ENCODE data around the gene SH3BGR. TPM values are rescaled to one million over a fixed set of nuclear protein-coding genes. Genes with fewer than 3 reads are reported as not detected.

The SH3BGR gene
- total and polyA plus RNA-seq, 10 of the 15 experiments (the other 5 are each of a cell fraction or from before 2014, with no cell fraction given) = 0.45 to 3.5 (median 1.7) TPM

GRCh38 chr21:39483917-39484316 is 32.1 kb downstream of the SH3BGR start:
- intact Hi-C loops (cut with micrococcal nuclease; ENCODE audit: unreplicated experiment) (no loop called here), in situ Hi-C loops (cut with MboI) (no loop called here)
- CTCF ChIA-PET = no interaction called here
- Histone ChIP-seq H3K9ac (ENCODE audit: control insufficient read depth, insufficient read depth, low read length) (no peak overlapping the region), H3K4me3 (no peak overlapping the region), H3K9me3 (replicated peaks; ENCODE audit: control insufficient read depth, insufficient read depth, low read length) (no peaks in the 10 kb centered on the region), H2AFZ (ENCODE audit: control insufficient read depth, low read depth, low read length) (no peak overlapping the region), H3K36me3 (ENCODE audit: control insufficient read depth in 2 of 2, insufficient read depth in 2 of 2, low read length in 1 of 2) (no peaks in the 10 kb centered on the region), H3K27me3 (replicated peaks in 1 of 2; ENCODE audit: control insufficient read depth in 2 of 2, insufficient read depth in 2 of 2, low read length in 1 of 2) (no peaks in the 10 kb centered on the region), H3K4me1 (ENCODE audit: control insufficient read depth, insufficient read depth, low read length) (no peaks in the 10 kb centered on the region), H4K20me1 (ENCODE audit: control insufficient read depth, insufficient read depth) (no peaks in the 10 kb centered on the region), H3K27ac (ENCODE audit: control insufficient read depth, insufficient read depth) (no peak overlapping the region), H3K4me2 (ENCODE audit: control insufficient read depth, insufficient read depth) (no peak overlapping the region), H3K79me2 (ENCODE audit: control insufficient read depth, insufficient read depth, low read length) (no peaks in the 10 kb centered on the region)
- BruUV-seq (replicated peaks) = no TSS peak
- WGBS (ENCODE audit: insufficient coverage, insufficient replicate concordance, low lambda C conversion rate, missing lambda C conversion rate) = 0% methylated on average over 1 of the region's 1 CpG
- FAIRE-seq = no peak
- TF ChIP-seq CREM (IDR thresholded peaks at IDR 0.05; ENCODE audit: low read depth) (no peak), PML (IDR thresholded peaks at IDR 0.05; ENCODE audit: low read length) (no peak), TBL1XR1 (IDR thresholded peaks at IDR 0.05; ENCODE audit: low read depth, low read length) (no peak), POLR2A (IDR thresholded peaks at IDR 0.05; ENCODE audit: low read depth, low read length) (no peak), RFX5 (IDR thresholded peaks at IDR 0.05; ENCODE audit: low read depth, low read length) (no peak), JUND (IDR thresholded peaks at IDR 0.05; ENCODE audit: low read depth, low read length) (no peak), RELA (IDR thresholded peaks at IDR 0.05; ENCODE audit: borderline replicate concordance, partially characterized antibody) (no peak), SKIL (IDR thresholded peaks at IDR 0.05; ENCODE audit: low read depth, poor library complexity, severe bottlenecking) (no peak), USF2 (IDR thresholded peaks at IDR 0.05; ENCODE audit: borderline replicate concordance, low read depth, low read length) (no peak), GABPA (IDR thresholded peaks at IDR 0.05; ENCODE audit: low read depth) (no peak), POU2F2 (IDR thresholded peaks at IDR 0.05; ENCODE audit: borderline replicate concordance, low read depth, low read length) (no peak), PAX8 (IDR thresholded peaks at IDR 0.05) (no peak)
- TF ChIP-seq, protein P1, sequence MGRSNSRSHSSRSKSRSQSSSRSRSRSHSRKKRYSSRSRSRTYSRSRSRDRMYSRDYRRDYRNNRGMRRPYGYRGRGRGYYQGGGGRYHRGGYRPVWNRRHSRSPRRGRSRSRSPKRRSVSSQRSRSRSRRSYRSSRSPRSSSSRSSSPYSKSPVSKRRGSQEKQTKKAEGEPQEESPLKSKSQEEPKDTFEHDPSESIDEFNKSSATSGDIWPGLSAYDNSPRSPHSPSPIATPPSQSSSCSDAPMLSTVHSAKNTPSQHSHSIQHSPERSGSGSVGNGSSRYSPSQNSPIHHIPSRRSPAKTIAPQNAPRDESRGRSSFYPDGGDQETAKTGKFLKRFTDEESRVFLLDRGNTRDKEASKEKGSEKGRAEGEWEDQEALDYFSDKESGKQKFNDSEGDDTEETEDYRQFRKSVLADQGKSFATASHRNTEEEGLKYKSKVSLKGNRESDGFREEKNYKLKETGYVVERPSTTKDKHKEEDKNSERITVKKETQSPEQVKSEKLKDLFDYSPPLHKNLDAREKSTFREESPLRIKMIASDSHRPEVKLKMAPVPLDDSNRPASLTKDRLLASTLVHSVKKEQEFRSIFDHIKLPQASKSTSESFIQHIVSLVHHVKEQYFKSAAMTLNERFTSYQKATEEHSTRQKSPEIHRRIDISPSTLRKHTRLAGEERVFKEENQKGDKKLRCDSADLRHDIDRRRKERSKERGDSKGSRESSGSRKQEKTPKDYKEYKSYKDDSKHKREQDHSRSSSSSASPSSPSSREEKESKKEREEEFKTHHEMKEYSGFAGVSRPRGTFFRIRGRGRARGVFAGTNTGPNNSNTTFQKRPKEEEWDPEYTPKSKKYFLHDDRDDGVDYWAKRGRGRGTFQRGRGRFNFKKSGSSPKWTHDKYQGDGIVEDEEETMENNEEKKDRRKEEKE (IDR thresholded peaks at IDR 0.05) = no peak
- TF ChIP-seq, protein P2, sequence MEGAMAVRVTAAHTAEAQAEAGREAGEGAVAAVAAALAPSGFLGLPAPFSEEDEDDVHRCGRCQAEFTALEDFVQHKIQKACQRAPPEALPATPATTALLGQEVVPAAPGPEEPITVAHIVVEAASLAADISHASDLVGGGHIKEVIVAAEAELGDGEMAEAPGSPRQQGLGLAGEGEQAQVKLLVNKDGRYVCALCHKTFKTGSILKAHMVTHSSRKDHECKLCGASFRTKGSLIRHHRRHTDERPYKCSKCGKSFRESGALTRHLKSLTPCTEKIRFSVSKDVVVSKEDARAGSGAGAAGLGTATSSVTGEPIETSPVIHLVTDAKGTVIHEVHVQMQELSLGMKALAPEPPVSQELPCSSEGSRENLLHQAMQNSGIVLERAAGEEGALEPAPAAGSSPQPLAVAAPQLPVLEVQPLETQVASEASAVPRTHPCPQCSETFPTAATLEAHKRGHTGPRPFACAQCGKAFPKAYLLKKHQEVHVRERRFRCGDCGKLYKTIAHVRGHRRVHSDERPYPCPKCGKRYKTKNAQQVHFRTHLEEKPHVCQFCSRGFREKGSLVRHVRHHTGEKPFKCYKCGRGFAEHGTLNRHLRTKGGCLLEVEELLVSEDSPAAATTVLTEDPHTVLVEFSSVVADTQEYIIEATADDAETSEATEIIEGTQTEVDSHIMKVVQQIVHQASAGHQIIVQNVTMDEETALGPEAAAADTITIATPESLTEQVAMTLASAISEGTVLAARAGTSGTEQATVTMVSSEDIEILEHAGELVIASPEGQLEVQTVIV (IDR thresholded peaks at IDR 0.05; ENCODE audit: borderline replicate concordance, partially characterized antibody) = no peak
- RAD21 ChIA-PET (ENCODE audit: unreplicated experiment) = no interaction called here
- POLR2A ChIA-PET = no interaction called here
- no peak for ATAC-seq
- SMC1A ChIA-PET (ENCODE audit: uncharacterized antibody, unreplicated experiment) = no interaction called here
- no peak for DNase-seq (ENCODE audit: low read depth, low spot score)
